NB4 (cell line): Measurements from ENCODE around the gene AKR1C1.
"Not testable (repeated sequence)": the region's sequence is repeated elsewhere in the genome, so short reads cannot be mapped to it uniquely, and the experiment has no call there.

Source experiments
- MYC ChIP-seq: IDR thresholded peaks from 2 replicates; pipeline ENCODE4 v1.6.1; 2011; ENCODE audit warnings: low read depth, low read length
- POLR2A ChIP-seq: IDR thresholded peaks from 2 replicates; pipeline ENCODE4 v1.6.1; 2011; ENCODE audit warnings: mild to moderate bottlenecking; ENCODE audit not compliant: insufficient read length; ENCODE audit errors: extremely low read depth
- TF ChIP-seq, protein P1 (sequence below): IDR thresholded peaks from one replicate; pipeline ENCODE4 v1.5.1; 2012; ENCODE audit warnings: low read depth, low read length
- TF ChIP-seq, protein P2 (sequence below): IDR thresholded peaks from 2 replicates; pipeline ENCODE4 v1.6.1; 2011; ENCODE audit warnings: low read depth, low read length

DNA sequence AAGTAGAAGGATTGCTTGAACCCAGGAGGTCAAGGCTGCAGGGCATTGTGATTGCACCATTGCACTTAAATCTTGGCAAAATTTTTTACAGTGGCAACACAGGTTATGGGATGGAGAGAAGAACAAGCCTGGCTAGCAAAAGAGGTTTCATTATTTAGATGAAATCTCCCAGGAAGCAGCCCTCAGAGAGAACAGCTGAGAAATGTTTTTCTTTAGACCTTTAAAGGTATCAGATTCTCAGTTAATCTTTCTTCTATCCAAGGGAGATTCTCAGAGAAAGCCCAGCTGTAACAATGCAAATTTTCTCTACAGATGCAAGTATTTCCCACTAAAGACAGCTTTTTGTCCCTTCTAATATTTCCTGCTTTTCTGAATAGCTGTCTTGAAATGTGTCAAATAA lies 19.8 kb upstream of the AKR1C1 start:
- TF ChIP-seq, protein P1, sequence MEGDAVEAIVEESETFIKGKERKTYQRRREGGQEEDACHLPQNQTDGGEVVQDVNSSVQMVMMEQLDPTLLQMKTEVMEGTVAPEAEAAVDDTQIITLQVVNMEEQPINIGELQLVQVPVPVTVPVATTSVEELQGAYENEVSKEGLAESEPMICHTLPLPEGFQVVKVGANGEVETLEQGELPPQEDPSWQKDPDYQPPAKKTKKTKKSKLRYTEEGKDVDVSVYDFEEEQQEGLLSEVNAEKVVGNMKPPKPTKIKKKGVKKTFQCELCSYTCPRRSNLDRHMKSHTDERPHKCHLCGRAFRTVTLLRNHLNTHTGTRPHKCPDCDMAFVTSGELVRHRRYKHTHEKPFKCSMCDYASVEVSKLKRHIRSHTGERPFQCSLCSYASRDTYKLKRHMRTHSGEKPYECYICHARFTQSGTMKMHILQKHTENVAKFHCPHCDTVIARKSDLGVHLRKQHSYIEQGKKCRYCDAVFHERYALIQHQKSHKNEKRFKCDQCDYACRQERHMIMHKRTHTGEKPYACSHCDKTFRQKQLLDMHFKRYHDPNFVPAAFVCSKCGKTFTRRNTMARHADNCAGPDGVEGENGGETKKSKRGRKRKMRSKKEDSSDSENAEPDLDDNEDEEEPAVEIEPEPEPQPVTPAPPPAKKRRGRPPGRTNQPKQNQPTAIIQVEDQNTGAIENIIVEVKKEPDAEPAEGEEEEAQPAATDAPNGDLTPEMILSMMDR: not testable (repeated sequence)
- not testable (repeated sequence) for TF ChIP-seq POLR2A, MYC
- TF ChIP-seq, protein P2, sequence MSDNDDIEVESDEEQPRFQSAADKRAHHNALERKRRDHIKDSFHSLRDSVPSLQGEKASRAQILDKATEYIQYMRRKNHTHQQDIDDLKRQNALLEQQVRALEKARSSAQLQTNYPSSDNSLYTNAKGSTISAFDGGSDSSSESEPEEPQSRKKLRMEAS: not testable (repeated sequence)
